Activated CD4-positive, alpha-beta T cell treated with anti-CD3 and anti-CD28 coated beads for 1 hour (primary cell): ENCODE measurements around the gene CPNE9.

Experiments
- DNase-seq: peaks from one replicate; pipeline ENCODE4 v3.0.0-alpha.2; 2020

The CPNE9 gene

DNA sequence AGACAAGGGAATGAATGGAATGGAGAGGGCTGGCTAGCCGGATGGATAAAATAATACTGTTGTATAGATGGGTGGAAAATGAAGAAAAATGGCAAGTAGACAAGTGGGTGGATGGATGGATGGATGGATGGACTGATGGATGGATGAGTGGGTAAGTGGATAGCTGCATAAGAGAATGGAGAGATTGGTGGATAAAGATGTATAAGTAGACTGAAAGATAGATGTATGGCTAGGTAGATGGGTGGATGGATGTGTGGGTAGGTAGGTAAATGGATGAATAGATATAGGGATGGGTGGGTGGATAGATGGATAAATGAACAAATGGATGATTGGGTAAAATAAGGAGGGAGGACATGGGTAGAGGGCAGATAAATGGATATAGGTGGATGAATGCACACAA lies 13.9 kb downstream of the CPNE9 start:
- no peak for DNase-seq

DNA sequence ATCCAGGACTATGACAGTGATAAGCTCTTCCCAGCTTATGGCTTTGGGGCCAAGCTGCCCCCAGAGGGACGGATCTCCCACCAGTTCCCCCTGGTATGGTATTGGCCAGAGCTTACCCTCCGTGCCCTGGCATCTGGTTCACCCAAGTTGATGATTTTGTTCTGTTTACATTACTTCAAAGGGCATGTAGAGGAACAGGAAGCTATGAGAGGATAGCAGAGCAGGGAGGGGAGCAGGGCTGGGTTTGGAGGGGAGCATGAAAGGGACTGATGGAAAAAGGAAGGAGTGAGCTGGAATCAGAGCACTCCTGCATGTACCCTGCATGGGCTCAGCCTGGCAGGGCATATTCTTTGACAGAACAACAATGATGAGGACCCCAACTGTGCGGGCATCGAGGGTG lies 14.5 kb downstream of the CPNE9 start:
- no peak for DNase-seq

DNA sequence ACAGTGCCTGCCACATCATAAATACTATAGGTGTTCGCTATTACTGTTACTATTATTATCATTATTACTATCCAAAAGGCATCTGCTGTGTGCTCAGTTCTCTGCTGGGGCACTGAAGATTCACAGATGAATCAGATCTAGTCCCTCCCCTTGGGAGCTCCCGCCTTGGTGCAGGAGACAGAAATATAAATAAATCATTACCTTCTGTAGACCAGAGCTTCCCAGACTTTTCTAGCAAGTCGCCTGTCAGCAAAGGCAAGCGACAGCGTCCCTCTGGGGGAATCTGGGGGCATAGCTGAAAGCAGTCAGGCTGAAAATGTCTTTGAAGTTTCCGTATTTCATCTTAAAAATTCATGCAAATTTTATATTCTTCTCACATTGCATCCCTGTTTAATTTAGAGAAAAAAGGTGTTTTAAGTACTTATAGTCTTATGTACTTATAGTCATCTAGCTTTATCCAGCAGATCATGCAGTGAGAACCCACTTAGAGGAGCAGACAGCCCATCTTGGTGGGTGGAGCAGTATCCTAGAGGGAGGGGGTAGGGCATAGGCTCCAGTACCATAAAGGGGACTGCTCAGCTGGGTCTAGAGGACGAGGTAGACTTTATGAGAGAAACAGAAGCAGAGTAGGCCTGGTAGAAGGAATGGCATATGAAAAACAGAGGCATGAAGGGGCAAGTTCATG lies 17.5 kb downstream of the CPNE9 start:
- no peak for DNase-seq

DNA sequence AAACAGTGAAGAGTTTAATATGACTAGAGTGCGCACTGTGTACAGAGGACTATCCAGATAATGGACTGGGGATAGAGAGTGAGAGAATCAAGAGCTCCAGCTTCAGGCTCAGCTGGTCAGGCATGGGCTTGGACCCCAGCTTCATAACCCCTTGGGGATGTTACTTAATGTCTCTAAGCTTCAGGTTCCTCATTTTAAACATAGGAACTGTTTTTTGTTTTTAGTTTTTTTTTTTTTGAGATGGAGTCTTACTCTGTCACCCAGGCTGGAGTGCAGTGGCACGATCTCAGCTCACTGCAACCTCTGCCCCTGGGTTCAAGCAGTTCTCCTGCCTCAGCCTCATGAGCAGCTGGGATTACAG lies 18.0 kb downstream of the CPNE9 start:
- no peak for DNase-seq

DNA sequence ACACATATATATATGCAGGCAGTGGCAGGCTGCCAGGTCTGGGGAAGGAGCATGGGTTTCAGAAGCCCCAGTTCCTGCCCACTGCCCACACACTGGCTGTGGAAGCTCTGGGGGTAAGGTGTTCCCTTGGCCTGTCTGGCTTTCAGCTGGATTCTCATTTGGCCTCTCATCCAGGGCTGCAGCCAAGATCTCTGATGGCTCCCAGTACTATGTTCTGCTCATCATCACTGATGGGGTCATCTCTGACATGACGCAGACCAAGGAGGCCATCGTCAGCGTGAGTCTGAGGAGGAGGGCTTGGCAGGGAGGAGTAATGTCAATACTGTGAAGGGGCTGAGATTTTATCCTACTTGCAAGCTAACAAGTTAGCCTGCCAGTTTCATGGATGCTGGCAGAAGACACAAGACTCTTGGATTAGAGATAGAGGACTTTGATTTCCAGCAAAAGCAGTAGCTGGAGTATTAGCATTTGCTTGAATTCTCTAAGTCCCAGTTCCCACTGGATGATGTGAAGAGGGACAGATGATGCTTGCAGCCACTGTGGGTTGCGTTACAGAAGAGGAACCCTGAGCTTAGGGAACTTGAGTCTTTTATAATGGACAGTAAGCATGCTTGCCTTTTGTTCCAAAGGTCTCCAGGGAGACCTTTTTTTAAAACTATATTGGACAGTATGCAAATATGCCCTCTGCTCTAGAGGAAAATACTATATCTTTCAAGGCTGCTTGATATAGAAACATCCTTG lies 22.3 kb downstream of the CPNE9 start:
- no peak for DNase-seq

DNA sequence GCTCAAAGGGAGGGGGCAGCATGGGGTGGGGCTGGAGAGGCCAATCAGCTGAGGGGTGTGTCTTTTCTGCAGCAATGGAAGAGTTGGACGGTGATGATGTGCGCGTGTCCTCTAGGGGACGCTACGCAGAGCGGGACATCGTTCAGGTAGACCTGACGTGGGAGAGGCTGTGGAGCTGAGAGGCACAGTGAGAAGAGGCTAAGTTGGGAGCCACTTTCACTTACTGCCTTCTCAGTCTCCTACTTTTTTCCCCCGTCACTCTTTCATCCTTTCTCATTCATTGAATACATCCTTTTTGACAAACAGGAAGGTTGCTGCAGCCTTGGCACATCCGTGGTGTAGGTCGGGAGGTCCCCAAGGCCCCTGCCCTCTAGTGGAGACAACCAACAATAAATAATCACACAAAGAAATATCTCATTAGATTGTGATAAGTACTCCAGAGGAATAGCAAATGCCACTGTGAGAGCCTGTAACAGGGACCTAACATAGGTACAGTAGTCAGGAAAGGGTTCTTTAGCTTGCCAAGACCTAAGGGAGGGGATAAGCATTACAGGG lies 23.5 kb downstream of the CPNE9 start:
- peak; percentile 43 for DNase-seq

DNA sequence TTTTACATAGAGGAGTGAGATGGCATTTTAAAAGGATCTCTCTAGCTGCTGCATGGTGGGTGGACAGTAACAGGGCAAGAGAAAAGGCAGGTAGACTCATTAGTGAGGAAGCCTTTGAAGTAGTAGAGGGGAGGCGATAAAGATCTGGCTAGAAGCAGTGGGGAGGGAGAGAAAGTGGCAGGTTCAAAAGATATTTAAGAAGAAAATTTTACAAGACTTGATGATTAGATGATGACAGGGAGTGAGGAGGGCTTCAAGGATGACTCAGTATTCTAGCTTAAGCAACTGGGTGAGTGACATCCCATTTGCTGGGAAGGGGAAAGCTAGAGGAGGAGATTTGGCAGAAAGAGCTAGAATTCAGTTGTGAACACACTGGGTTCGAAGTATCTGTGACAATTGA lies 24.1 kb downstream of the CPNE9 start:
- no peak for DNase-seq

DNA sequence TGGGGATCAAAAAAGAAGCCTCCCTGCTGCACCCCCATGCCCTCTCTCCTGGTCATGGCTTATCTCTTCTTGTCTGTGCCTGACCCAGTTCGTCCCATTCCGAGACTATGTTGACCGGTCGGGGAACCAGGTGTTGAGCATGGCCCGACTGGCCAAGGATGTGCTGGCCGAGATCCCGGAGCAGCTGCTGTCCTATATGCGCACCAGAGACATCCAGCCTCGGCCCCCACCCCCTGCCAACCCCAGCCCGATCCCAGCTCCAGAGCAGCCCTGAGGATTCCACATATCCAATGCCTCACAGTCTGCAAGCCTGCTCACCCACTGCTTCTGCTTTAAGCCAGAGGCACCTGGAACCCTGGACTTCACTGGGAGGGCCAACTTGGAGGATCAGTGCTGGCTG lies 25.8 kb downstream of the CPNE9 start:
- DNase-seq: no peak

DNA sequence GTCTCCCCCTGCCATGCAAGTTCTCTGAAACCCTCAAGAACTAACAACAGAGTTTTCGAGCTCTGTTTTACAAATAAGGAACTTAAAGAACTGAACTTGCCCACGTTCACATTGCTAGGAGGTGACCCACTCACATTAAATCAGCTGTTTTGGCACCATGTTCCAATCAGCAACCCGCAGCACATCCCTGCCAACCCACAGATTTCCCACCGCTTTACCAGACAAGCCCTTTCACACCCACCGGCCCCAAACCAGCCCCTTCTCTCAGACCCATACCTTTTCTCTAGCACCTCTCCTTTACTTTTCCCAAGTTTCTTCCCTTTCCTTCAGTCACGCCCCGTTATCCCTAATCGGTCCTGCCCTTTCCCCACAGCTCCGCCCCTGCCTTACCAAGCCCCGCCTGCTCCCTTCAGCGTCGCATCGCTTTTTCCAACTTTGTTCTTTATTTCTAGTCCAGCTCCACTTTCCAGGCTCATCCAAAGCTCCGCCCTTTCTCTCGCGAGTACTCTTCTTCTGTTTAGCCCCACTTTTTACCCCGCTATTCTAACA lies 27.1 kb downstream of the CPNE9 start:
- DNase-seq: no peak

DNA sequence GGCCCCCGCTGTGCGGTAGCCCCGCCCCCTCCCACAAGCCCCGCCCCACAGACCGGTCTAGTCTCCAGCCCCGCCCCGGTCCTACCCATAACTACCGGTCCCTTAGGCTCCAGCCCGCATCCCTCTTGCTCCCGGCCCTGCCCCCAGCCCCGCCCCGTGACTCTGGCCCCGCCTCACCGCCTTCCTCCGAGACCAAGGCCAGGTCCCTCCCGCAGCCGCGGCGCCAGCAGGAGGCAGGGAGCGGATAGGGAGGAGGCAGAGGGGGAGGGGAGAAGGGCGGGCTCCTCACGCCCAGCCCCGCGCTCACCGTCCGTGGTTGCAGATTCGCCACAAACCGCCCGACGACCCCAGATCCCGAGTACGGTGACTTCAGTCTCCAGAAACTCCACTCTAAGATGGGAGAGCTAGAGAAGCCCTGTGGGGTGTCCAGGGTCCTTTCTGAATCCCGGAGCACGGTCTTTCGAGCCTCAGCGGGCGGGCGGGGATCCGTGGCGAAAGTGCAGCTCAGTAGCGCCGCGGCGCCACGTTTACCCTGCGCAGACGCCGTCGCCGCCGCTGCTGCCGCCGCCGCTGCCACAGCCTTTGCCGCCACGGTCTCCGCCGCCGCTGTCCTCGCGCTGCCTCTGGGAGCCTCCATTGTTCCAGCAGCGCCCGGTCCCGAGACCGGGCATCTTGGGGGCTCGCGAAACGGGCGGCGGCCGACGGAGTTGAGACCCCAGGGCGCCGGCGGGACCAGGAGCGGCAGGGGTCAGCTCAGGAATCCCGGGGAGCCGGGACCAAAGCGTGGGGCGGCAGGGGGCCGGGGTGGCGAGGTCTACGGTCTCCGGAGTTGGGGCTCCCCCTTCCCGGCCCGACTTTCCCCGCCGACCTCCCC lies 27.8 kb downstream of the CPNE9 start, which contains the start of gene BRPF1:
Gene BRPF1, plus strand, starts transcription at position 530 of the 874 bp plus-strand sequence. CDS start 2,406 bp downstream, outside the sequence.
- peak; percentile 98 for DNase-seq

DNA sequence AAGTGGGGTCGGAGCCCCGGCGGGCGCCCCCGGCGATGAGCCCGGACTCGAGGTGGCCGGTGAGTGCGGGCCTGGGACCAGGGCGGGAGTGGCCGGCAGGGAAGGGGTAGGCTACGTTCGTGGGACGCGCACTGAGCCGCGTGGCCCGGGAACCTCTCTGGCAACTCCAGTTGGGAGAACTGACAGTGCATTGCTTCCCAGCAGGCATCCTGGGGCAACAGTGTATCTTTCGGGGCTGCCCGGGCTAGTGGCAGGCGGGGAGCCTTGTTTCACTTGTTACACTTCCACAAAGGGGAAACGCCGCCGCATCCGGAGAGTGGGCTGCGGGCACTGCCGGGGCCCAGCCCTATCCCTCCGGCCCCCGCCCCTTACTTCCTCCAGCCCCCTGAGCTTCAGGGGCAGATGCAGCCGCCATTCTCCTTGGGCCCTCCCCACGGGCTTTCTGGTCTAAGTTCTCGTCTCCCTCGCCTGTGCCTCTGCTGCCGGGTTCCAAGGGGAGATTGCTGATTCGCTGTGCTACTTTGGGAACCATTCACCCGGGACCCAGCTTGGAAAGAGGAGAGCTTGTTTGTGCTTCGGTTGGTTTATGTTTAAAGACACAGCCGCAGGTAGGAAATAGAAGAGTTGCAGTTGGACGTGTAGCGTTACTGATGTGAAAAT lies 28.6 kb downstream of the CPNE9 start:
- peak; percentile 19 for DNase-seq

DNA sequence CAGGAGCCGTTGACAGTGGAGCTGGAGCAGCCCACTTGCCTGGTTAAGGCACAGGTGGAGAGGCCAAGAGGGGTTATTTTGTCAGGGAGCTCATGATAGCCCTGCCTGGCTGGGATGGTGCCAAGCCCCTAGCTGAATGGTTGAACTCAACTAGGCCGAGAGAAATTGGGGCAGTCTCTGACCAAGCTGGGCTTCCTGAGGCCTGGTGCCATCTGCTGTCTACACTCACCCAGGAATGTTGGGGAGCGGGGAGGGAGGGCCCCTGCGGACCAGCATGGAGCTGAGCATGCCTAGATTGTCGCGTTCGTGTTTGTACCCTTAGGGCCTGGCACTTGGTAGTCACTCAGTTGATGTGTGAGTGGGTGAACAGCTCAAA lies 29.1 kb downstream of the CPNE9 start:
- DNase-seq: no peak

DNA sequence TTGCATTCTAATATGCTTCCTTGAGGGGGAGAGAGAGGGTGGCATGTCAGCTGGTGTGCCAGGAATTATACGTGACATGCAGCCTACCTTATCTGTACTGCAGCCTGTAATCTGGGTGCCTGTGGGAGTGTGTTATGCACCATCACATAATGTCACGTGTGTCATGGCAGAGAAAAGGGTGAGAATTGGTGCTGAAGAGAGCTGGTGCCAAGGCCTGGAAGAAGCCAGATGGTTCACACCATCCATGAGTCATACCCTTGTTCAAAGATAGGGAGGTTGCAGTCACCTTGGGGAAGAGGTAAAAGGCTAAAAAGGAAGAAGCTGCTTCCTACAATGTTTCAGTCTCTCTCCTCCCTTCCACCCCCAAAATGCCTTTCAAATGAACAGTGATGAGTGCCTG lies 33.2 kb downstream of the CPNE9 start:
- DNase-seq: no peak

DNA sequence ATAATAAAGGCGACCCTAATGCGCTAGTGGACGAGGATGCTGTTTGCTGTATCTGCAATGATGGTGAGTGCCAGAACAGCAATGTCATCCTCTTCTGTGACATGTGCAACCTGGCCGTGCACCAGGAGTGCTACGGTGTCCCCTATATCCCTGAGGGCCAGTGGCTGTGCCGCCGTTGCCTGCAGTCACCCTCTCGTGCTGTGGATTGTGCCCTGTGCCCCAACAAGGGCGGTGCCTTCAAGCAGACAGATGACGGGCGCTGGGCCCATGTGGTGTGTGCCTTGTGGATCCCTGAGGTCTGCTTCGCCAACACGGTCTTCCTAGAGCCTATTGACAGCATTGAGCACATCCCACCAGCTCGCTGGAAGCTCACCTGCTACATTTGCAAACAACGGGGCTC lies 35.5 kb downstream of the CPNE9 start:
- DNase-seq: no peak

DNA sequence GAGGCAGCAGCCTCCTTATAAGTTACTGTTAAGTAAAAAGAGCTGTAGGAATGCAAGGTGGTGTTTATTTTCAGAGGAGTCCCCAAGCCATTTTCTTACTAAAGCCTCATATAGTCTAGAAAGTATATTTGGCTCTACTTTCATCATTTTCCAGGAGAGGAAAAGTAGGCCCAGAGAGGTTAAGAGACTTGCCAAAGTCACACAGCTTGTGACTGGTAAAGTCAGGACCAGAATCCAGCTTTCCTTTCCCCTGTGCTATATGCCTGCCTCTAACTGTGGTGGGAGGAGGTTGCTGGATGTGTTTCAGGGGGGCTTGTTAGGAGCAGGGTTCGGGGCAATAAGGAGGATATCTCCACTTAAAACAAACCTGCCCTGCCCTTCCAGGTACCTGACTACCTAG lies 38.9 kb downstream of the CPNE9 start:
- no peak for DNase-seq

DNA sequence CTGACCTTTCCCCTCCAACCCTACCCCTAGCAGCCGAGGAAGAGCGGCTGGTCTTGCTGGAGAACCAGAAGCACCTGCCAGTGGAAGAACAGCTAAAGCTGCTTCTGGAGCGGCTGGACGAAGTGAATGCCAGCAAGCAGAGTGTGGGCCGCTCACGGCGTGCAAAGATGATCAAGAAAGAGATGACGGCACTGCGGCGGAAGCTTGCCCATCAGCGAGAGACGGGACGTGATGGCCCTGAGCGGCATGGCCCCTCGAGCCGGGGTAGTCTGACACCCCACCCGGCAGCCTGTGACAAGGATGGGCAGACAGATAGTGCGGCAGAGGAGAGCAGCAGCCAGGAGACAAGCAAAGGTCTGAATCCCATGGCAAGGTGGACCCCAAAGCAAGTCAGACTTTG lies 39.9 kb downstream of the CPNE9 start:
- DNase-seq: no peak

DNA sequence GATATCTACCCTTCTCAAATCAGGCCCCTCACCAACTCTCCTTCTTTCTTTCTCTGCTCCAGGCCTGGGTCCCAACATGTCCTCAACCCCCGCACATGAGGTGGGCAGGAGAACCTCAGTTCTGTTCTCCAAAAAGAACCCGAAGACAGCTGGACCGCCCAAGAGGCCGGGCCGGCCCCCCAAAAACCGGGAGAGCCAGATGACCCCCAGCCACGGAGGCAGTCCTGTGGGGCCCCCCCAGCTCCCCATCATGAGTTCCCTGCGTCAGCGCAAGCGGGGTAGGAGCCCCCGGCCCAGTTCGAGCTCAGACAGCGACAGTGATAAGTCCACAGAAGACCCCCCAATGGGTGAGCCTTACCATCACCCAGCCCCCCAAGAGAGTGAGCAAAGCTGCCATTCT lies 40.5 kb downstream of the CPNE9 start:
- DNase-seq: no peak

DNA sequence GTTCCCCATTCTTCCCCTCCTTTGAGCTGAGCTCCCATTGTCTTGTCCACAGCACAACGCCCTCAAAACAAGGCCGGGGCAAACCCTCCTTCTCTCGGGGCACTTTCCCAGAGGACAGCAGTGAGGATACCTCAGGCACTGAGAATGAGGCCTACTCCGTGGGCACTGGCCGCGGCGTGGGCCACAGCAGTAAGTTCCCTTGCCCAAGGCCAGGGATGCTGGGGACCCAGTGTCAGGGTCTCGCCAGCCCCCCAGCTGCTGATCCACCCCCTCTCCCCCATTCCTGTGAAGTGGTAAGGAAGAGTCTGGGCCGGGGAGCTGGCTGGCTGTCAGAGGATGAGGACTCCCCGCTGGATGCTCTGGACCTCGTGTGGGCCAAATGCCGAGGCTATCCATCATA lies 41.9 kb downstream of the CPNE9 start:
- no peak for DNase-seq

DNA sequence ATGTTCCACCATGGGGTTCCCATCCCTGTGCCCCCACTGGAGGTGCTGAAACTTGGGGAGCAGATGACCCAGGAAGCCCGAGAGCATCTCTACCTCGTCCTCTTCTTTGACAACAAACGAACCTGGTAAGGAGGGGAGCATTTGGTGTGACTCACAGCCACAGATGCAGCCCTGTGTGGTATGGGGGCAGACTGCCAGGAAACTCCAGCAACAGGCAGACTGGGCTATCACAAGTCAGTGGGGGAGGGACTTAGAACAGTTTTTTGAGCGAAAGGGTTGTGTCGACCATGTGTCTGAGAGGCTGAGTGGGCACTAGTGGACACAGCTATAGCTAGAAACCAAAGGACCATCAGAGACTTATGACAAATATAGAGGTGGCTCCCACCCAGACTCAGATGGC lies 42.7 kb downstream of the CPNE9 start:
- no peak for DNase-seq

DNA sequence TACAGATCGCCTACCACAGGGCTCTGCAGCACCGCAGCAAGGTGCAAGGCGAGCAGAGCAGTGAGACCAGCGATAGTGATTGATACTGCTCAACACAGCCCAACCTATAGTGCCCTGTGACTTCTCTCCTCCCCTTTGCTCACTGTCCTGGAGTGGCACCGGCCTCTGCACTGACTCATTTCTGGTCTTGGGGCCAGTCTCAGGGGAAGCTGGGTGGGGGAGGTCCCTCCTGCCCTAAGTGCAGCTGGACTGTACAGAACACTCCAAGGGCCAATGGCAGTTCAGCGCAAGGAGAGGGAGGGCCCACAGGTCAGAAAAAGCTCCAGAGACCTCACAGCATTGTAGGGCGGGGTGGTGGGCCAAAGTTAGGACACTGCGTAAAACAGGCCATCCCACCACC lies 43.6 kb downstream of the CPNE9 start:
- no peak for DNase-seq

DNA sequence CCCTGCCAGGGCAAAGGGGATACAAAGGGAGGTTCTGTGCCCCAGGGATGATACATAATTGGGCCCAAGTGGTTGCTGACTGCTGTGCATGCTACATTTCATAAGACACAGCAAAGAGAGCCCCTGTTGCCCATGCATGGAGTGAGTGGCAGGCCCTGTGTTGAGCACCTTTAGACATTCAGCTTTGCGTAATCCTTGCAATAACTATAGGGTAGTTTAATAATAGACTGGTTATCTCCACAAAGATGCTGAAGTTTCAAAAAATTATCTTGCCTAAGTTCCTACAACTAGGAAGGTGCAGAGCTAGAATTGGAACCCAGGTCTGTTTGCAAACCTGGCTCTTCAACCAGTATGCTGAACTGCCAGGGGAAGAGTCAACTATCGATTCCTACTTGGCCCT lies 44.4 kb downstream of the CPNE9 start:
- no peak for DNase-seq

DNA sequence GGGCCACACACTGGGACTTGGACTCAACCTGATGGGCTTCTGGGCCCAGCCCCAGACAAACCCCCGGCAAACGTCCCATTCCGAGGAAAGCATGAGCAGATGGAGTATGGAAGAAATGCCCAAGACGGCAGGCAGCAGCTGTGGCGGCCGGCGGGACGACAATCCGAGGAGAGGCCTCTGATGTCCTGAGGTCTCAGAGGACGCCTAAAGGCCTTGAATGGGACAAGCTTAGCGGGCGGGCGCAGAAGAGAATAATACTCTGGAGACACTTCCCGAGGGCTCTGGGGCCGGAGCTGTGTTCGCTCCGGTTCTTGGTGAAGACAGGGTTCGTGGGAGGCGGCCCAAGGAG lies 45.6 kb downstream of the CPNE9 start:
- no peak for DNase-seq
